GM18867 (cell line): ENCODE measurements around the gene MEGF11.

Experiments used
- ATAC-seq: cut with Tn5 transposase; IDR thresholded peaks from one replicate; pipeline ENCODE4 v1.9.1; 2021; ENCODE audit warnings: mild to moderate bottlenecking, moderate library complexity; ENCODE audit not compliant: unreplicated experiment

MEGF11 gene

GRCh38 chr15:66039117-66039871 lies 214.3 kb downstream of the MEGF11 start:
- no peak for ATAC-seq

- no peak for ATAC-seq
Observed at GRCh38 chr15:66038387-66039116, 215.0 kb downstream of the MEGF11 start.

GRCh38 chr15:66036859-66037258 lies 216.7 kb downstream of the MEGF11 start:
- no peak for ATAC-seq

GRCh38 chr15:66035901-66036300 lies 217.6 kb downstream of the MEGF11 start:
- ATAC-seq, result no peak

- ATAC-seq, result no peak
Observed at GRCh38 chr15:66033143-66033542, 220.4 kb downstream of the MEGF11 start.

- ATAC-seq, result no peak
Observed at GRCh38 chr15:66032006-66032405, 221.5 kb downstream of the MEGF11 start.

- no peak for ATAC-seq
Observed at GRCh38 chr15:66030650-66031049, 222.9 kb downstream of the MEGF11 start.

GRCh38 chr15:66029650-66030049 lies 223.9 kb downstream of the MEGF11 start:
- no peak for ATAC-seq

GRCh38 chr15:66027268-66027805 lies 226.2 kb downstream of the MEGF11 start:
- ATAC-seq, result no peak

GRCh38 chr15:66025972-66026371 lies 227.6 kb downstream of the MEGF11 start:
- ATAC-seq, result no peak

- ATAC-seq, result no peak
Observed at GRCh38 chr15:66025015-66025452, 228.5 kb downstream of the MEGF11 start.

GRCh38 chr15:66024116-66024515 lies 229.4 kb downstream of the MEGF11 start:
- ATAC-seq, result no peak

GRCh38 chr15:66023311-66023972 lies 230.1 kb downstream of the MEGF11 start:
- ATAC-seq, result no peak

- no peak for ATAC-seq
Observed at GRCh38 chr15:66022163-66022525, 231.4 kb downstream of the MEGF11 start.

GRCh38 chr15:66021496-66022162 lies 231.9 kb downstream of the MEGF11 start:
- ATAC-seq, result no peak

GRCh38 chr15:66019826-66020398 lies 233.6 kb downstream of the MEGF11 start:
- no peak for ATAC-seq

- no peak for ATAC-seq
Observed at GRCh38 chr15:66019368-66019767, 234.2 kb downstream of the MEGF11 start.

- no peak for ATAC-seq
Observed at GRCh38 chr15:66018488-66018797, 235.1 kb downstream of the MEGF11 start.

GRCh38 chr15:66017792-66018487 lies 235.6 kb downstream of the MEGF11 start:
- no peak for ATAC-seq

GRCh38 chr15:66017000-66017399 lies 236.6 kb downstream of the MEGF11 start:
- ATAC-seq, result no peak
